DND-41 (cell line): ENCODE data around the gene HUS1B.

Experiments used
- CTCF ChIP-seq: IDR thresholded peaks from 2 replicates; pipeline ENCODE4 v1.5.1; 2012; ENCODE audit warnings: borderline replicate concordance, low read length, moderate library complexity, mild to moderate bottlenecking; ENCODE audit not compliant: poor library complexity, severe bottlenecking; ENCODE audit errors: extremely low read depth
- EZH2 ChIP-seq: IDR thresholded peaks from 3 replicates; pipeline ENCODE4 v1.6.1; 2012; ENCODE audit warnings: borderline replicate concordance, low read depth, mild to moderate bottlenecking, moderate library complexity, low read length, inconsistent platforms; ENCODE audit not compliant: severe bottlenecking

- TF ChIP-seq CTCF, result no peak
- no peak for TF ChIP-seq EZH2
Observed at GRCh38 chr6:667253-667927, 10.5 kb upstream of the HUS1B start.
